ENCODE data around the gene MCTP1. TPM values are rescaled to one million over a fixed set of nuclear protein-coding genes. Genes with fewer than 3 reads are reported as not detected.

MCTP1 gene
- total and polyA plus RNA-seq, 10 of the 15 experiments (the other 5 are each of a cell fraction or from before 2014, with no cell fraction given), result 12.6 to 45.9 (median 18.8) TPM

DNA sequence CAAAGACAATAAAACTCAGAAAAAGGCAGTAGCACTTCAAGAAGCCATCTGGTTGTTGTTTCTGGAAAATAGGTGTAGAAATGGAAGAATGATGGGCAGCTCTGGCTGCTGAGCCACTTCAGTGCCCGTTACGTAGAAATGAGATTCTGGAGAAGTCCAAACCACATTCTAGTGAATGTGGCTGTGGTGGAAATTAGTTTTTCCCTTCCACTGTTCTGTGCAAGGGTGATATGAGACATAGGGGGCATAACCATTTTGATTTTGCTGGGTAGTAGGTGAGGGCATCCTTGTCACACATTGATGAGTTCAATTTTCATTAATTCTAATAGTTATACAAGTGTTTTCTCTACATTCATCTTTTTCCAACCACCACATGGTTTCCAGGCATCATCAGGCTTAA lies 275.1 kb downstream of the MCTP1 start (continued):
- TF ChIP-seq, protein P1, sequence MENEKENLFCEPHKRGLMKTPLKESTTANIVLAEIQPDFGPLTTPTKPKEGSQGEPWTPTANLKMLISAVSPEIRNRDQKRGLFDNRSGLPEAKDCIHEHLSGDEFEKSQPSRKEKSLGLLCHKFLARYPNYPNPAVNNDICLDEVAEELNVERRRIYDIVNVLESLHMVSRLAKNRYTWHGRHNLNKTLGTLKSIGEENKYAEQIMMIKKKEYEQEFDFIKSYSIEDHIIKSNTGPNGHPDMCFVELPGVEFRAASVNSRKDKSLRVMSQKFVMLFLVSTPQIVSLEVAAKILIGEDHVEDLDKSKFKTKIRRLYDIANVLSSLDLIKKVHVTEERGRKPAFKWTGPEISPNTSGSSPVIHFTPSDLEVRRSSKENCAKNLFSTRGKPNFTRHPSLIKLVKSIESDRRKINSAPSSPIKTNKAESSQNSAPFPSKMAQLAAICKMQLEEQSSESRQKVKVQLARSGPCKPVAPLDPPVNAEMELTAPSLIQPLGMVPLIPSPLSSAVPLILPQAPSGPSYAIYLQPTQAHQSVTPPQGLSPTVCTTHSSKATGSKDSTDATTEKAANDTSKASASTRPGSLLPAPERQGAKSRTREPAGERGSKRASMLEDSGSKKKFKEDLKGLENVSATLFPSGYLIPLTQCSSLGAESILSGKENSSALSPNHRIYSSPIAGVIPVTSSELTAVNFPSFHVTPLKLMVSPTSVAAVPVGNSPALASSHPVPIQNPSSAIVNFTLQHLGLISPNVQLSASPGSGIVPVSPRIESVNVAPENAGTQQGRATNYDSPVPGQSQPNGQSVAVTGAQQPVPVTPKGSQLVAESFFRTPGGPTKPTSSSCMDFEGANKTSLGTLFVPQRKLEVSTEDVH (IDR thresholded peaks at IDR 0.05; ENCODE audit: low read depth, partially characterized antibody), result no peak
- TF ChIP-seq ATF7 (IDR thresholded peaks at IDR 0.05; ENCODE audit: low read depth), result no peak

DNA sequence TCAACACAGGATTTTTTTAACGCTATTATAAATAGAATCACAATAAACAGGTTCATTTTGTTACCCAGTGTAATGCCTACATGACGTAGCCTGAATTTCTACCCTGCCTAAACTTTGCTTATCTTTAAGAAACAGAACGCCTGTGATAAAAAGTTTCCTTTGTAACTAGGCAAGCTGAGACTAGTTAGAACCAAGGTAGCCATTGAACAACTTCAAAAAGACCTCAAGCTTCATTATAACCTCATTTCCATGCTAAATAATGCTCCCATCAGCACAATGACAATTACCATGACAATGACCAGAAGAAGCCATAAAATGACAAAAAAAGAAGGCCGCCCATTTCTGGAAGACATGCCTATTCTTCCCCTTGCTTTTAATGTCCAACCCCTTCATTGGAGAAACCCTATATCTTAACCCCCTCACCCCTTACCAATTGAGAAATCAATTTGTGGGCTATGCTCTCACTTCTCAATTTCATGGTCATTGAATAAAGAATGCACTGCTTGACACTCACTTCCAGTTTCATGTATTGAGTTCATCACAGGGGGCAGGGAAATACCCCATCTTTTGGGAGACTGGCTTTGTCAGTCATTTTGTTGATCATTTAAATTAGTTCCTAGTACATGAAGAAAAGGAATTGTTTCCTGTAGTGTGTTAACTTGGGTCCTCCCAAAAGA lies 276.8 kb downstream of the MCTP1 start:
- intact Hi-C loops (cut with micrococcal nuclease; ENCODE audit: unreplicated experiment) (no loop called here), in situ Hi-C loops (cut with MboI) (no loop called here)
- H4K20me1 ChIP-seq (ENCODE audit: control insufficient read depth, insufficient read depth), result no peaks in the 10 kb centered on the region
- H3K4me2 ChIP-seq (ENCODE audit: control insufficient read depth, insufficient read depth), result no peak overlapping the region
- ChIA-PET RAD21 (ENCODE audit: unreplicated experiment) (interaction anchor here (1.0 to 2.0 kb wide), 4 partner anchors 15 to 79 kb away, joined by 3 to 6 read pairs (median 3); no protein-coding TSS in a partner anchor), CTCF (no interaction called here), POLR2A (no interaction called here), SMC1A (ENCODE audit: uncharacterized antibody, unreplicated experiment) (interaction anchor here (0.6 to 2.4 kb wide), 7 partner anchors 13 to 67 kb away, joined by 3 to 7 read pairs (median 5); no protein-coding TSS in a partner anchor)
- WGBS (ENCODE audit: insufficient coverage, insufficient replicate concordance, low lambda C conversion rate, missing lambda C conversion rate), result 28% methylated on average over 4 of the region's 4 CpGs
- FAIRE-seq (peak; percentile 44), ATAC-seq (peak; percentile 90), DNase-seq (ENCODE audit: low read depth, low spot score) (no peak)
- H3K4me1 ChIP-seq (ENCODE audit: control insufficient read depth, insufficient read depth, low read length), result peaks cover 7% of the 10 kb centered on the region; the same call in 1 of the 2 replicates
- no peak overlapping the region for H2AFZ ChIP-seq (ENCODE audit: control insufficient read depth, low read depth, low read length)
- H3K9ac ChIP-seq (ENCODE audit: control insufficient read depth, insufficient read depth, low read length), result no peak overlapping the region
- no TSS peak for BruUV-seq (replicated peaks)
- H3K4me3 ChIP-seq, result no peak overlapping the region
- H3K36me3 ChIP-seq (ENCODE audit: control insufficient read depth in 2 of 2, insufficient read depth in 2 of 2, low read length in 1 of 2), result peaks cover 0 to 2% of the 10 kb centered on the region in 2 experiments; a peak in 1 of 4 replicates
- no peaks in the 10 kb centered on the region for H3K27me3 ChIP-seq (replicated peaks in 1 of 2; ENCODE audit: control insufficient read depth in 2 of 2, insufficient read depth in 2 of 2, low read length in 1 of 2)
- H3K79me2 ChIP-seq (ENCODE audit: control insufficient read depth, insufficient read depth, low read length), result 0 out of 2 replicates have a peak, but pooled peaks cover 2% of the 10 kb centered on the region
- peaks cover 26% of the 10 kb centered on the region for H3K9me3 ChIP-seq (replicated peaks; ENCODE audit: control insufficient read depth, insufficient read depth, low read length)
- H3K27ac ChIP-seq (ENCODE audit: control insufficient read depth, insufficient read depth), result peak overlapping the region; percentile 54; the same call in 1 of the 2 replicates
- TF ChIP-seq TCF7 (IDR thresholded peaks at IDR 0.05; ENCODE audit: borderline replicate concordance) (peak; percentile 66), PAX5 (IDR thresholded peaks at IDR 0.05; ENCODE audit: borderline replicate concordance, low read depth, low read length) (peak; percentile 72; the same call in 1 of the 2 replicates), RB1 (IDR thresholded peaks at IDR 0.05; ENCODE audit: borderline replicate concordance) (no peak), MEF2B (IDR thresholded peaks at IDR 0.05; ENCODE audit: partially characterized antibody, poor library complexity, severe bottlenecking) (peak; percentile 37), ZNF217 (IDR thresholded peaks at IDR 0.05) (peak; percentile 82), CBX5 (IDR thresholded peaks at IDR 0.05; ENCODE audit: low read depth) (0 out of 2 replicates have a peak, but pooled peaks have one; percentile 59), IRF4 (IDR thresholded peaks at IDR 0.05; ENCODE audit: low read depth, low read length) (peak; percentile 66), NRF1 (conservative IDR thresholded peaks at IDR 0.05; ENCODE audit: low read depth, low read length) (no peak), HCFC1 (IDR thresholded peaks at IDR 0.05; ENCODE audit: low read length) (no peak), ZNF24 (IDR thresholded peaks at IDR 0.05) (0 out of 2 replicates have a peak, but pooled peaks have one; percentile 42)
- TF ChIP-seq, protein P2, sequence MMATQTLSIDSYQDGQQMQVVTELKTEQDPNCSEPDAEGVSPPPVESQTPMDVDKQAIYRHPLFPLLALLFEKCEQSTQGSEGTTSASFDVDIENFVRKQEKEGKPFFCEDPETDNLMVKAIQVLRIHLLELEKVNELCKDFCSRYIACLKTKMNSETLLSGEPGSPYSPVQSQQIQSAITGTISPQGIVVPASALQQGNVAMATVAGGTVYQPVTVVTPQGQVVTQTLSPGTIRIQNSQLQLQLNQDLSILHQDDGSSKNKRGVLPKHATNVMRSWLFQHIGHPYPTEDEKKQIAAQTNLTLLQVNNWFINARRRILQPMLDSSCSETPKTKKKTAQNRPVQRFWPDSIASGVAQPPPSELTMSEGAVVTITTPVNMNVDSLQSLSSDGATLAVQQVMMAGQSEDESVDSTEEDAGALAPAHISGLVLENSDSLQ (IDR thresholded peaks at IDR 0.05), result peak; percentile 79
- TF ChIP-seq, protein P3, sequence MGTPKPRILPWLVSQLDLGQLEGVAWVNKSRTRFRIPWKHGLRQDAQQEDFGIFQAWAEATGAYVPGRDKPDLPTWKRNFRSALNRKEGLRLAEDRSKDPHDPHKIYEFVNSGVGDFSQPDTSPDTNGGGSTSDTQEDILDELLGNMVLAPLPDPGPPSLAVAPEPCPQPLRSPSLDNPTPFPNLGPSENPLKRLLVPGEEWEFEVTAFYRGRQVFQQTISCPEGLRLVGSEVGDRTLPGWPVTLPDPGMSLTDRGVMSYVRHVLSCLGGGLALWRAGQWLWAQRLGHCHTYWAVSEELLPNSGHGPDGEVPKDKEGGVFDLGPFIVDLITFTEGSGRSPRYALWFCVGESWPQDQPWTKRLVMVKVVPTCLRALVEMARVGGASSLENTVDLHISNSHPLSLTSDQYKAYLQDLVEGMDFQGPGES (IDR thresholded peaks at IDR 0.05), result no peak
- TF ChIP-seq, protein P4, sequence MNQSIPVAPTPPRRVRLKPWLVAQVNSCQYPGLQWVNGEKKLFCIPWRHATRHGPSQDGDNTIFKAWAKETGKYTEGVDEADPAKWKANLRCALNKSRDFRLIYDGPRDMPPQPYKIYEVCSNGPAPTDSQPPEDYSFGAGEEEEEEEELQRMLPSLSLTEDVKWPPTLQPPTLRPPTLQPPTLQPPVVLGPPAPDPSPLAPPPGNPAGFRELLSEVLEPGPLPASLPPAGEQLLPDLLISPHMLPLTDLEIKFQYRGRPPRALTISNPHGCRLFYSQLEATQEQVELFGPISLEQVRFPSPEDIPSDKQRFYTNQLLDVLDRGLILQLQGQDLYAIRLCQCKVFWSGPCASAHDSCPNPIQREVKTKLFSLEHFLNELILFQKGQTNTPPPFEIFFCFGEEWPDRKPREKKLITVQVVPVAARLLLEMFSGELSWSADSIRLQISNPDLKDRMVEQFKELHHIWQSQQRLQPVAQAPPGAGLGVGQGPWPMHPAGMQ (IDR thresholded peaks at IDR 0.05; ENCODE audit: borderline replicate concordance), result no peak

All from GM12878 (cell line).